Measurements from ENCODE around the gene CHAT.

Gene CHAT

DNA sequence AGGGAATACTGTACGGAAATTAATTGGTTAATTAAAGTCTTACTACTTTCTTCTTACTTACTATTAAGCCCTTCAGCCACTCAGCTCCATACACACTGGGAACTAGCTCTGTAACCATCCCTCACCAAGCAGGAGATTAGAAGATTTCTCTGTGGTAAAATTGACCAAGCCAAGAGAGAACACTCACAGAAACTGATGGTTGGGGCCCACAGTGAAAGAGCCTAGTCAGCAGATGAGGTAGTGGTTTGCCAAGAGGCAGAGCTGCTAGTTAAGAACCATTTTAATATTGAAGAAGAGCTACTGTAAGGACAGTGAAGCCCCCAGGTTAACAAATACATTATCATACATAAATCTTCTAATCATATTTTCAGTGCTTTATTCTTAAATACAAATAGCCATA is 43.8 kb downstream of the CHAT start:
- ATAC-seq: no peak

DNA sequence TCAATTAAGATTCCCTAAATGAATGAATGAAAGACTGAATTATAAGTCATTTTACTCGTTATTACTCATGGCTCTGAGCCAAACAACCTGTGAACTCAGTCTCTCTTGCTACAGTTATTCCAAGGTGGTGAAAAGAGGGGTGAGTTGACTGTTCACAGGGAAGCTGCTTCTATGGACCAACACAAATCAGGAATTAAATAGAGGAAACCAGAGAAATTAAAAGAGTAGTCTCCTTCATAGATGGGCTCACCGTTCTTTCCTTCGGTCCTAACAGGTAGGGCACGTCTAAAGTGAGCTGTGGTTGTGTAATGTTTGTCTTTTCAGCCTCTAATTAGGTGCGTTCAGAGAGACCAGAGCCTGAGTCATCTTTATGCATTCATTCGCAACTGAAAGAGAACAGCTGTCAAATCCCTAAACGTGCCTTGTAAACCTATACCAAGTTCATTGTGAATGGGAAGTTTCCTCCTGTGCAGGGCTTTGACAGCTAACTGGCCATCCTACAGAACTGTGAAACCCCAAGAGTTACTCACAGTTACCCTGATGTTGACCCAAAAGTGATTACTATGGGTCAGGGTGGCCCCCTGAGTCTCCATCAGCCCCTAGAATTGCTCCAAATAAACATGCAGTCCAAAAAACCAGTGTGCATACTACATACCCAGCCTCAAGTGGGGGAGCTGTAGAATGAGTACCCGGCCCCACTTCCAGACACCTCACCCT is 47.5 kb downstream of the CHAT start:
- ATAC-seq: no peak
- TF ChIP-seq RARB (CRISPR knock-in tag; IDR thresholded peaks at IDR 0.05) (no peak), TOX (CRISPR knock-in tag; IDR thresholded peaks at IDR 0.05; ENCODE audit: borderline replicate concordance) (no peak), PPARA (CRISPR knock-in tag; IDR thresholded peaks at IDR 0.05; ENCODE audit: borderline replicate concordance) (no peak), ZFP3 (CRISPR knock-in tag; IDR thresholded peaks at IDR 0.05) (no peak), CSDC2 (CRISPR knock-in tag; IDR thresholded peaks at IDR 0.05) (no peak), TCF4 (CRISPR knock-in tag; IDR thresholded peaks at IDR 0.05; ENCODE audit: borderline replicate concordance) (no peak), ESRRG (CRISPR knock-in tag; IDR thresholded peaks at IDR 0.05) (no peak)
- TF ChIP-seq, protein P1, sequence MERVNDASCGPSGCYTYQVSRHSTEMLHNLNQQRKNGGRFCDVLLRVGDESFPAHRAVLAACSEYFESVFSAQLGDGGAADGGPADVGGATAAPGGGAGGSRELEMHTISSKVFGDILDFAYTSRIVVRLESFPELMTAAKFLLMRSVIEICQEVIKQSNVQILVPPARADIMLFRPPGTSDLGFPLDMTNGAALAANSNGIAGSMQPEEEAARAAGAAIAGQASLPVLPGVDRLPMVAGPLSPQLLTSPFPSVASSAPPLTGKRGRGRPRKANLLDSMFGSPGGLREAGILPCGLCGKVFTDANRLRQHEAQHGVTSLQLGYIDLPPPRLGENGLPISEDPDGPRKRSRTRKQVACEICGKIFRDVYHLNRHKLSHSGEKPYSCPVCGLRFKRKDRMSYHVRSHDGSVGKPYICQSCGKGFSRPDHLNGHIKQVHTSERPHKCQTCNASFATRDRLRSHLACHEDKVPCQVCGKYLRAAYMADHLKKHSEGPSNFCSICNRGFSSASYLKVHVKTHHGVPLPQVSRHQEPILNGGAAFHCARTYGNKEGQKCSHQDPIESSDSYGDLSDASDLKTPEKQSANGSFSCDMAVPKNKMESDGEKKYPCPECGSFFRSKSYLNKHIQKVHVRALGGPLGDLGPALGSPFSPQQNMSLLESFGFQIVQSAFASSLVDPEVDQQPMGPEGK (CRISPR knock-in tag; IDR thresholded peaks at IDR 0.05; ENCODE audit: borderline replicate concordance): no peak
- TF ChIP-seq, protein P2, sequence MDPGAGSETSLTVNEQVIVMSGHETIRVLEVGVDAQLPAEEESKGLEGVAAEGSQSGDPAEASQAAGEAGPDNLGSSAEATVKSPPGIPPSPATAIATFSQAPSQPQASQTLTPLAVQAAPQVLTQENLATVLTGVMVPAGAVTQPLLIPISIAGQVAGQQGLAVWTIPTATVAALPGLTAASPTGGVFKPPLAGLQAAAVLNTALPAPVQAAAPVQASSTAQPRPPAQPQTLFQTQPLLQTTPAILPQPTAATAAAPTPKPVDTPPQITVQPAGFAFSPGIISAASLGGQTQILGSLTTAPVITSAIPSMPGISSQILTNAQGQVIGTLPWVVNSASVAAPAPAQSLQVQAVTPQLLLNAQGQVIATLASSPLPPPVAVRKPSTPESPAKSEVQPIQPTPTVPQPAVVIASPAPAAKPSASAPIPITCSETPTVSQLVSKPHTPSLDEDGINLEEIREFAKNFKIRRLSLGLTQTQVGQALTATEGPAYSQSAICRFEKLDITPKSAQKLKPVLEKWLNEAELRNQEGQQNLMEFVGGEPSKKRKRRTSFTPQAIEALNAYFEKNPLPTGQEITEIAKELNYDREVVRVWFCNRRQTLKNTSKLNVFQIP (CRISPR knock-in tag; IDR thresholded peaks at IDR 0.05; ENCODE audit: borderline replicate concordance, low read depth): no peak

More for the DNA sequence above, 43.8 kb downstream of the CHAT start:
- TF ChIP-seq, protein P3, sequence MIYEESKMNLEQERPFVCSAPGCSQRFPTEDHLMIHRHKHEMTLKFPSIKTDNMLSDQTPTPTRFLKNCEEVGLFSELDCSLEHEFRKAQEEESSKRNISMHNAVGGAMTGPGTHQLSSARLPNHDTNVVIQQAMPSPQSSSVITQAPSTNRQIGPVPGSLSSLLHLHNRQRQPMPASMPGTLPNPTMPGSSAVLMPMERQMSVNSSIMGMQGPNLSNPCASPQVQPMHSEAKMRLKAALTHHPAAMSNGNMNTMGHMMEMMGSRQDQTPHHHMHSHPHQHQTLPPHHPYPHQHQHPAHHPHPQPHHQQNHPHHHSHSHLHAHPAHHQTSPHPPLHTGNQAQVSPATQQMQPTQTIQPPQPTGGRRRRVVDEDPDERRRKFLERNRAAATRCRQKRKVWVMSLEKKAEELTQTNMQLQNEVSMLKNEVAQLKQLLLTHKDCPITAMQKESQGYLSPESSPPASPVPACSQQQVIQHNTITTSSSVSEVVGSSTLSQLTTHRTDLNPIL (CRISPR knock-in tag; IDR thresholded peaks at IDR 0.05; ENCODE audit: low read depth): no peak
- TF ChIP-seq RARB (CRISPR knock-in tag; IDR thresholded peaks at IDR 0.05) (no peak), ISL1 (CRISPR knock-in tag; IDR thresholded peaks at IDR 0.05) (no peak), ZNF70 (CRISPR knock-in tag; IDR thresholded peaks at IDR 0.05) (no peak), ZFP30 (CRISPR knock-in tag; IDR thresholded peaks at IDR 0.05) (no peak), ESRRG (CRISPR knock-in tag; IDR thresholded peaks at IDR 0.05) (no peak), ZC3H10 (CRISPR knock-in tag; IDR thresholded peaks at IDR 0.05) (no peak), ZFP3 (CRISPR knock-in tag; IDR thresholded peaks at IDR 0.05) (no peak), BACH2 (CRISPR knock-in tag; IDR thresholded peaks at IDR 0.05; ENCODE audit: borderline replicate concordance) (no peak), GLIS3 (CRISPR knock-in tag; IDR thresholded peaks at IDR 0.05) (no peak), ARNTL (CRISPR knock-in tag; IDR thresholded peaks at IDR 0.05; ENCODE audit: borderline replicate concordance, low read depth) (no peak), SNAI2 (CRISPR knock-in tag; IDR thresholded peaks at IDR 0.05) (no peak), TOX (CRISPR knock-in tag; IDR thresholded peaks at IDR 0.05; ENCODE audit: borderline replicate concordance) (no peak), ZNF565 (CRISPR knock-in tag; conservative IDR thresholded peaks at IDR 0.05; ENCODE audit: low read depth) (no peak), PPARA (CRISPR knock-in tag; IDR thresholded peaks at IDR 0.05; ENCODE audit: borderline replicate concordance) (no peak), CSDC2 (CRISPR knock-in tag; IDR thresholded peaks at IDR 0.05) (no peak)
- TF ChIP-seq, protein P2 (CRISPR knock-in tag; IDR thresholded peaks at IDR 0.05; ENCODE audit: borderline replicate concordance, low read depth): no peak
- TF ChIP-seq, protein P4, sequence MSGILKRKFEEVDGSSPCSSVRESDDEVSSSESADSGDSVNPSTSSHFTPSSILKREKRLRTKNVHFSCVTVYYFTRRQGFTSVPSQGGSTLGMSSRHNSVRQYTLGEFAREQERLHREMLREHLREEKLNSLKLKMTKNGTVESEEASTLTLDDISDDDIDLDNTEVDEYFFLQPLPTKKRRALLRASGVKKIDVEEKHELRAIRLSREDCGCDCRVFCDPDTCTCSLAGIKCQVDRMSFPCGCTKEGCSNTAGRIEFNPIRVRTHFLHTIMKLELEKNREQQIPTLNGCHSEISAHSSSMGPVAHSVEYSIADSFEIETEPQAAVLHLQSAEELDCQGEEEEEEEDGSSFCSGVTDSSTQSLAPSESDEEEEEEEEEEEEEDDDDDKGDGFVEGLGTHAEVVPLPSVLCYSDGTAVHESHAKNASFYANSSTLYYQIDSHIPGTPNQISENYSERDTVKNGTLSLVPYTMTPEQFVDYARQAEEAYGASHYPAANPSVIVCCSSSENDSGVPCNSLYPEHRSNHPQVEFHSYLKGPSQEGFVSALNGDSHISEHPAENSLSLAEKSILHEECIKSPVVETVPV (CRISPR knock-in tag; IDR thresholded peaks at IDR 0.05): no peak

DNA sequence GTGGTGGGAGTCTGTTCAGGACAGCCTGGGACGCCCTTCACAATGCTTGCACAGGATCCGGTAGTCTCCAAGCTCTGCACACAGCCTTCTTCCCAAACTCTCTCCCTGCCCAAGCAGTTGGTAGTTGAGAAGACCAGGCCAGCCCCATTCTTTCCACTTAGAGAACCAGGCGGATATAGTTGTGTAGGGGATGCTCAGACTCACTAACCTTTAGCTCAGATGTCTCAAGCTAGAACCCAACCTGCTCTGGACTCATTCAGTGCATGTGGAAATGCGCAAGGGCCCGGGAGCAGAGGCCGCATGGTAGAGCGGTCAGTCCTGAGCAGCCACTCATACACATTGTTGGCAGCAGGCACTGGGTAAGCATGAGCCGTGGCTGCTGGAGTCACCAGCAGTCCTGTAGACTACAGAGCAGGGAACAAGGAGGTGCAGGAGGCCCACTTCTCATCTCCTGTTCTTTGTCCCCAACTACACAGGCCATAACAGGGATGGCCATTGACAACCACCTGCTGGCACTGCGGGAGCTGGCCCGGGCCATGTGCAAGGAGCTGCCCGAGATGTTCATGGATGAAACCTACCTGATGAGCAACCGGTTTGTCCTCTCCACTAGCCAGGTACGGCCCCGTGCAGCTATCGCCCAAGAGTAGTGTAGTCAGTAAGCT is 48.5 kb downstream of the CHAT start:
- TF ChIP-seq BACH2 (CRISPR knock-in tag; IDR thresholded peaks at IDR 0.05; ENCODE audit: borderline replicate concordance) (no peak), PPARA (CRISPR knock-in tag; IDR thresholded peaks at IDR 0.05; ENCODE audit: borderline replicate concordance) (no peak), ZC3H10 (CRISPR knock-in tag; IDR thresholded peaks at IDR 0.05) (no peak), ZNF70 (CRISPR knock-in tag; IDR thresholded peaks at IDR 0.05) (no peak), ARNTL (CRISPR knock-in tag; IDR thresholded peaks at IDR 0.05; ENCODE audit: borderline replicate concordance, low read depth) (no peak), ZFP30 (CRISPR knock-in tag; IDR thresholded peaks at IDR 0.05) (no peak), GLIS3 (CRISPR knock-in tag; IDR thresholded peaks at IDR 0.05) (no peak)
- TF ChIP-seq, protein P5, sequence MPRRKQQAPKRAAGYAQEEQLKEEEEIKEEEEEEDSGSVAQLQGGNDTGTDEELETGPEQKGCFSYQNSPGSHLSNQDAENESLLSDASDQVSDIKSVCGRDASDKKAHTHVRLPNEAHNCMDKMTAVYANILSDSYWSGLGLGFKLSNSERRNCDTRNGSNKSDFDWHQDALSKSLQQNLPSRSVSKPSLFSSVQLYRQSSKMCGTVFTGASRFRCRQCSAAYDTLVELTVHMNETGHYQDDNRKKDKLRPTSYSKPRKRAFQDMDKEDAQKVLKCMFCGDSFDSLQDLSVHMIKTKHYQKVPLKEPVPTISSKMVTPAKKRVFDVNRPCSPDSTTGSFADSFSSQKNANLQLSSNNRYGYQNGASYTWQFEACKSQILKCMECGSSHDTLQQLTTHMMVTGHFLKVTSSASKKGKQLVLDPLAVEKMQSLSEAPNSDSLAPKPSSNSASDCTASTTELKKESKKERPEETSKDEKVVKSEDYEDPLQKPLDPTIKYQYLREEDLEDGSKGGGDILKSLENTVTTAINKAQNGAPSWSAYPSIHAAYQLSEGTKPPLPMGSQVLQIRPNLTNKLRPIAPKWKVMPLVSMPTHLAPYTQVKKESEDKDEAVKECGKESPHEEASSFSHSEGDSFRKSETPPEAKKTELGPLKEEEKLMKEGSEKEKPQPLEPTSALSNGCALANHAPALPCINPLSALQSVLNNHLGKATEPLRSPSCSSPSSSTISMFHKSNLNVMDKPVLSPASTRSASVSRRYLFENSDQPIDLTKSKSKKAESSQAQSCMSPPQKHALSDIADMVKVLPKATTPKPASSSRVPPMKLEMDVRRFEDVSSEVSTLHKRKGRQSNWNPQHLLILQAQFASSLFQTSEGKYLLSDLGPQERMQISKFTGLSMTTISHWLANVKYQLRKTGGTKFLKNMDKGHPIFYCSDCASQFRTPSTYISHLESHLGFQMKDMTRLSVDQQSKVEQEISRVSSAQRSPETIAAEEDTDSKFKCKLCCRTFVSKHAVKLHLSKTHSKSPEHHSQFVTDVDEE (CRISPR knock-in tag; IDR thresholded peaks at IDR 0.05): no peak
- no peak for ATAC-seq

All from SK-N-SH treated with all-trans-retinoic acid at 6 μM for 48 hours (cell line).